ENCODE data around the gene EFTUD2.
"Not testable (repeated sequence)": the region's sequence is repeated elsewhere in the genome, so short reads cannot be mapped to it uniquely, and the experiment has no call there.

The EFTUD2 gene

GRCh38 chr17:44820631-44821212 lies 78.5 kb downstream of the EFTUD2 start:
- H3K36me3 ChIP-seq (ENCODE audit: insufficient read depth, low read length), result peaks cover 4% of the 10 kb centered on the region; the same call in 1 of the 2 replicates
- H3K4me1 ChIP-seq (ENCODE audit: insufficient read depth, low read length), result no peaks in the 10 kb centered on the region; the same call in 1 of the 2 replicates
- no peaks in the 10 kb centered on the region for H3K9me3 ChIP-seq (ENCODE audit: control insufficient read depth, insufficient read depth, low read length)
- H3K9ac ChIP-seq (ENCODE audit: low read depth, low read length), result no peak overlapping the region

GRCh38 chr17:44818508-44818907 lies 80.7 kb downstream of the EFTUD2 start:
- H3K9me3 ChIP-seq (ENCODE audit: control insufficient read depth, insufficient read depth, low read length); H3K36me3 ChIP-seq (ENCODE audit: insufficient read depth, low read length); H3K9ac ChIP-seq (ENCODE audit: low read depth, low read length); H3K4me1 ChIP-seq (ENCODE audit: insufficient read depth, low read length): not testable (repeated sequence)

- Histone ChIP-seq H3K9me3 (ENCODE audit: control insufficient read depth, insufficient read depth, low read length) (no peaks in the 10 kb centered on the region), H3K4me1 (ENCODE audit: insufficient read depth, low read length) (no peaks in the 10 kb centered on the region), H3K36me3 (ENCODE audit: insufficient read depth, low read length) (no peaks in the 10 kb centered on the region), H3K9ac (ENCODE audit: low read depth, low read length) (no peak overlapping the region)
These were observed 87.0 kb downstream of the EFTUD2 start for GRCh38 chr17:44812263-44812662.

- not testable (repeated sequence) for H3K9ac ChIP-seq (ENCODE audit: low read depth, low read length); H3K9me3 ChIP-seq (ENCODE audit: control insufficient read depth, insufficient read depth, low read length); H3K4me1 ChIP-seq (ENCODE audit: insufficient read depth, low read length)
- H3K36me3 ChIP-seq (ENCODE audit: insufficient read depth, low read length), result peaks cover 18% of the 10 kb centered on the region
These were observed 90.4 kb downstream of the EFTUD2 start for GRCh38 chr17:44808656-44809388.

- Histone ChIP-seq H3K4me1 (ENCODE audit: insufficient read depth, low read length) (no peaks in the 10 kb centered on the region), H3K9me3 (ENCODE audit: control insufficient read depth, insufficient read depth, low read length) (no peaks in the 10 kb centered on the region), H3K9ac (ENCODE audit: low read depth, low read length) (no peak overlapping the region), H3K36me3 (ENCODE audit: insufficient read depth, low read length) (peaks cover 18% of the 10 kb centered on the region)
These were observed 91.1 kb downstream of the EFTUD2 start for GRCh38 chr17:44808156-44808555.

GRCh38 chr17:44807817-44808155 lies 91.5 kb downstream of the EFTUD2 start:
- H3K36me3 ChIP-seq (ENCODE audit: insufficient read depth, low read length), result peaks cover 18% of the 10 kb centered on the region
- no peaks in the 10 kb centered on the region for H3K9me3 ChIP-seq (ENCODE audit: control insufficient read depth, insufficient read depth, low read length)
- no peaks in the 10 kb centered on the region for H3K4me1 ChIP-seq (ENCODE audit: insufficient read depth, low read length)
- H3K9ac ChIP-seq (ENCODE audit: low read depth, low read length), result no peak overlapping the region

GRCh38 chr17:44807093-44807816 lies 92.0 kb downstream of the EFTUD2 start:
- no peak overlapping the region for H3K9ac ChIP-seq (ENCODE audit: low read depth, low read length)
- no peaks in the 10 kb centered on the region for H3K4me1 ChIP-seq (ENCODE audit: insufficient read depth, low read length)
- H3K9me3 ChIP-seq (ENCODE audit: control insufficient read depth, insufficient read depth, low read length), result no peaks in the 10 kb centered on the region
- H3K36me3 ChIP-seq (ENCODE audit: insufficient read depth, low read length), result peaks cover 18% of the 10 kb centered on the region

- H3K36me3 ChIP-seq (ENCODE audit: insufficient read depth, low read length), result peaks cover 26% of the 10 kb centered on the region
- no peaks in the 10 kb centered on the region for H3K9me3 ChIP-seq (ENCODE audit: control insufficient read depth, insufficient read depth, low read length)
- no peaks in the 10 kb centered on the region for H3K4me1 ChIP-seq (ENCODE audit: insufficient read depth, low read length)
- no peak overlapping the region for H3K9ac ChIP-seq (ENCODE audit: low read depth, low read length)
These were observed 94.7 kb downstream of the EFTUD2 start for GRCh38 chr17:44804302-44805089.

- Histone ChIP-seq H3K4me1 (ENCODE audit: insufficient read depth, low read length) (no peaks in the 10 kb centered on the region), H3K9me3 (ENCODE audit: control insufficient read depth, insufficient read depth, low read length) (no peaks in the 10 kb centered on the region), H3K9ac (ENCODE audit: low read depth, low read length) (no peak overlapping the region), H3K36me3 (ENCODE audit: insufficient read depth, low read length) (peaks cover 28% of the 10 kb centered on the region)
These were observed 97.4 kb downstream of the EFTUD2 start for GRCh38 chr17:44801880-44802279.

Measured in ES-I3 (cell line).